LNCaP clone FGC (cell line): ENCODE data around the gene ST6GALNAC5.

Experiments used
- DNase-seq: peaks from one replicate; pipeline ENCODE4 v3.0.0-alpha.2; 2011; ENCODE audit warnings: low read depth
- H3K4me3 ChIP-seq: 2 replicates; pipeline ENCODE4 v1.5.1; 2011; ENCODE audit warnings: mild to moderate bottlenecking, low read depth, low read length, control low read depth
- TF ChIP-seq, protein P1 (sequence below): IDR thresholded peaks from 2 replicates; pipeline ENCODE4 v1.5.1; 2012; ENCODE audit warnings: mild to moderate bottlenecking; ENCODE audit not compliant: control insufficient read depth, insufficient read depth; ENCODE audit errors: extremely low read depth

Gene ST6GALNAC5

DNA sequence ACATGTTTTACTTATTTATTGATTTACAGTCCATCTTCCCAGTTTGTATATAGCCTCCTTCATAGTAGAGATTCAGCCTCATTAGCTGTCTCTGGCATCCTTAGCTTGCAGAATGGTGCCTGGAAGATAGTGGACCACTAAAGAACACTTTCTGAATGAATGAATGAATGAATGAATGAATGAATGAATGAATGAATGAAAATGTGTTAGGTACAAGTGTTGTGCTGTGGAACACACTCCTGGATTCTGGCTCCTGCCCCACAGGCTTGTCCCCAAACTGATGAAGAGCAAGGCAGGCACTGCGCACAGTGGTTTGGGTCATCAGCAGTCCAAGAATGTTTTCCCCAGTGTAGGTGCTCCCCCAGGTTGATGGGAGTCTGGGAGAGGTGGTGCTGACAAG, 159.4 kb downstream of the ST6GALNAC5 start:
- TF ChIP-seq, protein P1, sequence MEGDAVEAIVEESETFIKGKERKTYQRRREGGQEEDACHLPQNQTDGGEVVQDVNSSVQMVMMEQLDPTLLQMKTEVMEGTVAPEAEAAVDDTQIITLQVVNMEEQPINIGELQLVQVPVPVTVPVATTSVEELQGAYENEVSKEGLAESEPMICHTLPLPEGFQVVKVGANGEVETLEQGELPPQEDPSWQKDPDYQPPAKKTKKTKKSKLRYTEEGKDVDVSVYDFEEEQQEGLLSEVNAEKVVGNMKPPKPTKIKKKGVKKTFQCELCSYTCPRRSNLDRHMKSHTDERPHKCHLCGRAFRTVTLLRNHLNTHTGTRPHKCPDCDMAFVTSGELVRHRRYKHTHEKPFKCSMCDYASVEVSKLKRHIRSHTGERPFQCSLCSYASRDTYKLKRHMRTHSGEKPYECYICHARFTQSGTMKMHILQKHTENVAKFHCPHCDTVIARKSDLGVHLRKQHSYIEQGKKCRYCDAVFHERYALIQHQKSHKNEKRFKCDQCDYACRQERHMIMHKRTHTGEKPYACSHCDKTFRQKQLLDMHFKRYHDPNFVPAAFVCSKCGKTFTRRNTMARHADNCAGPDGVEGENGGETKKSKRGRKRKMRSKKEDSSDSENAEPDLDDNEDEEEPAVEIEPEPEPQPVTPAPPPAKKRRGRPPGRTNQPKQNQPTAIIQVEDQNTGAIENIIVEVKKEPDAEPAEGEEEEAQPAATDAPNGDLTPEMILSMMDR: no peak
- DNase-seq: no peak
- H3K4me3 ChIP-seq: no peak overlapping the region

DNA sequence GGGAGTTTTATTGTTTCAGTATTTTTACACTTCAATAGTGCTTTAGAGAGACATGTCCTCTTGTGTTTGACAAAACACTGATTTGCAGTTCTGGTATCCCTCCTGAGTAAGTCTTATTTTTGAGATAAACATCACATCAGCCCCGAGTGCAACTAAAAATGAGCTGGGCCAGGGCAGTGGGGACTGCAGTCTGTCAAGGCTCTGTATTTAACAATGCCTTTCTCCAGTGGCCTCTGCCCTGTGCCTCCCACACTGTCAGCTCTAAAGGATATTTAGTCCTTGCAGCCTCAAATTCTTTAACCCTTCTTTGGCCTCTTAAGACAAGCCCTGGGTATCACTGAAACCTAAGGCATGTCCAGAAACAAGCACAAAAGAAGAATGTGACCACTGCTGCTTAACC, 160.6 kb downstream of the ST6GALNAC5 start:
- H3K4me3 ChIP-seq: no peak overlapping the region
- TF ChIP-seq, protein P1: no peak
- no peak for DNase-seq

DNA sequence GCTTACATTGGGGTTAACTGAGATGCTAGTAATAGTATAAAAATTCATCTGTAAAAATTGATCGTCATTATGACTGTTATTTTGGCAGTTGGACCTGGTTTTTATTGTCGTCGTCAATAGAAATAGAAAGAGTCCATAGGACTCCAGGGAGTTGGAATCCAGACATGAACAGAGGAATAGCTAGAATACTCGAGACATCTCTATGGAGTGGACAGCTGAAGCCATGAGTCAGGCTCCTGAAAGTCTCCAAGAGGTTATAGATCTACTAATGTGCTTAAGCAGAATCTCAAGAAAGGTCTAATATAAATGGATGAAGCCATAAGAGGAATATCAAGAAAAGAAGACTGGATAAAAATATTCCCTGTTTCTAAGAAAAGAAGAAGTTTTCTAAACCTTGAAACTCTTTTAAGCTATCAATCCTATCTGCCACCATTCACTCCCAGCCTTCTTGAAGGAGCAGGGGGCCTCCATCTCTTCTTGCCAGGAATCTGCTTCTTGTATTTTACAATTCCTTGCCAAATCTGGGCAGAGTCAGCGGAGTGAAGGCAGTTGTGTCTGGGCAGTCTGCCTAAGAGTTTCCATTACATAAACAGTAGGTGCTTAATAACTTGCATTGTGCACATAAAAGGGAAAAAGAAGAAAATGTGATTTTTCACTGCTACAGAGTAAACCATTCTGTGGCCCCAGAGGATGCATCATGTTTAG, 163.3 kb downstream of the ST6GALNAC5 start:
- H3K4me3 ChIP-seq: no peak overlapping the region
- no peak for DNase-seq
- TF ChIP-seq, protein P1: no peak

DNA sequence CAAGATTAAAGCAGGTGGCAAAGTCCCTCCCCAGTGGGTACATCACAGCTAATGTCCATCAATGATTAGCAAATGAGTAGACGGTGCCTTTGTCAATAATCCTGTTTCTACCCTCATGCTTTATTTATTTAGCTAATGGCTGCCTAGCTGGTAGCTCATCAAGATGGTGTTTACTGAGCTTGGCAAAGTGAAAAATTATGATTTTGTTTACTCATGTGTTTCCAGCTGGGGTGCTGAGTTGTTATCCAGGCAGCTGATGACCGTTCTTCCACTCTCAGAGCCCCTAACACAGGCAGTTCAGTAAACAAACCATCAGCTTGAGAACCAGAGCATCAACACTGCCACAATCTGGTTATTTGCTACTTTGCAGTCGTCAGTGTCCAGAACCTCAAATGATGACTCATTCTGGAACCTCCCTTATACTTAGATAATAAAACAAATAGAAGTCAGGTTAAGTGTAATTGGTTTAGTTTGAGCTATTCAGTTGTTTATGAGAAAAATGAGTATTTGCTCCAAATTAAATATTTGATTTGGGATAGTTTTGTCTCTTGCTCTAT, 163.9 kb downstream of the ST6GALNAC5 start:
- no peak overlapping the region for H3K4me3 ChIP-seq
- TF ChIP-seq, protein P1: peak; percentile 52
- peak; percentile 56 for DNase-seq

DNA sequence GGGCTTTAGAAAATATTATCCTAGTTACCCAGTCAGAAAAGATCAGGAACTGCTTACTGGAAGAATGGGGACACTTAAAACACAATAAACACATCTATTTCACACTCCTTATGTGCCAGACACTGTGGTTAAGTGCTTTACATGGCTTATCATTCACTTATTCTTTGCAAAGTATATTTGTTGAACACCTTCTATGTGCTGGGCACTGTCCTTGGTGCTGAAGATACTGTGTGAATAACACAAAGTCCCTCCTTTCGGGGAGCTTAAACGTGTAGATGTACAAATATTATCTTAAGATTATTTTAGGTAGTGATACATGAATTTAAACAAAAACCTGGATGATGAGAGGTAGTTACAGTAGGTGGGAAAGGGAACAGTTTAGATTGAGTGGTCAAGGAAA, 169.3 kb downstream of the ST6GALNAC5 start:
- DNase-seq: no peak
- TF ChIP-seq, protein P1: no peak

DNA sequence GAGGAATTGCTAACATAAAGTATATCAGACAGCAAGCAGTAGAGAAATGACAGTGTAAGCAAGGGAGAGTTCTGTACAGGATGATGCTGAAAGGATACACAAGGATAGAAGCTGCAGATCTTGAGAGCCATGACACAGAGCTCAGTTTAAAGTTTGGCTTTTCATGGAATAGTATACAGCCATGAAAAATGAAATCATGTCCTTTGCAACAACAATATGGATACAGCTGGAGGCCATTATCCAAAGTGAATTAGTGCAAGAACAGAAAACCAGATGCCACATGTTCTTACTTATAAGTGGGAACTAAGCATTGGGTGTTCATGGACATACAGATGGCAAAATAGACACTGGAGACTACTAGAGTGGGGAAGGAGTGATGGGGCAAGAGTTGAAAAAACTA, 169.8 kb downstream of the ST6GALNAC5 start:
- TF ChIP-seq, protein P1: no peak
- DNase-seq: no peak

More for the DNA sequence above, 169.3 kb downstream of the ST6GALNAC5 start:
- no peak overlapping the region for H3K4me3 ChIP-seq

DNA sequence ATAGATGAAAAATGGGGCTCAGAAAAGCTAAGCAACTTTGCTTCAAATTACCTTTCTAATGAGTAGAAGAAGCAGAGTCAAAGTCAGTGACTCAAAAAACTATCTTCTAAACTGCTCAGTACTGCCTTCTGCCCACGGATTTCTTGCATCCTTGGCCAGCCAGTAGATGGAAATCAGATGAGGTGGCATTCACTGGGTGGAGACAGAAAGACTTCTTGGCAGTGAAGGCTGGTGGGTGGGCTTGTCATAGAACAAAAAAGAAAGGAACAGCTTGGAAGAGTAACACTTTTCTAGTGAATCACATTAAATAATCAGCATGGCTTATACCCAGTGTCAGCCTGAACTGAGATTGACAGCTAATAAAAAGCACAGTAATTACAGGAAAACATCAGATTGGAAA, 170.7 kb downstream of the ST6GALNAC5 start:
- no peak for DNase-seq
- TF ChIP-seq, protein P1: no peak
- no peak overlapping the region for H3K4me3 ChIP-seq

More for the DNA sequence above, 169.8 kb downstream of the ST6GALNAC5 start:
- no peak overlapping the region for H3K4me3 ChIP-seq
